HPDE6-E6E7 (cell line): ENCODE measurements around the gene CAMKK1.
"Not testable (repeated sequence)": the region's sequence is repeated elsewhere in the genome, so short reads cannot be mapped to it uniquely, and the experiment has no call there.

Experiments
- DNase-seq: peaks from one replicate; pipeline ENCODE4 v3.0.0; 2011; ENCODE audit warnings: missing footprints; ENCODE audit errors: extremely low spot score

The CAMKK1 gene

GRCh38 chr17:3846437-3847164, 46.3 kb downstream of the CAMKK1 start:
- no peak for DNase-seq

- peak; percentile 94 for DNase-seq
Measured at GRCh38 chr17:3845621-3846436, 47.0 kb downstream of the CAMKK1 start, which contains the start of gene NCBP3. Gene NCBP3, minus strand, starts transcription at chr17:3846246. Its CDS starts 23 bp downstream, at chr17:3846223.

- no peak for DNase-seq
Measured at GRCh38 chr17:3845291-3845620, 47.6 kb downstream of the CAMKK1 start.

- not testable (repeated sequence) for DNase-seq
Measured at GRCh38 chr17:3844556-3844955, 48.3 kb downstream of the CAMKK1 start.

- DNase-seq = peak; percentile 67
Measured at GRCh38 chr17:3843935-3844516, 48.8 kb downstream of the CAMKK1 start.

GRCh38 chr17:3838206-3838605, 54.6 kb downstream of the CAMKK1 start:
- peak; percentile 10 for DNase-seq

- DNase-seq = no peak
Measured at GRCh38 chr17:3836551-3836950, 56.3 kb downstream of the CAMKK1 start.

GRCh38 chr17:3835410-3836229, 57.2 kb downstream of the CAMKK1 start:
- no peak for DNase-seq

- no peak for DNase-seq
Measured at GRCh38 chr17:3834811-3835210, 58.0 kb downstream of the CAMKK1 start.

GRCh38 chr17:3828852-3829232, 64.0 kb downstream of the CAMKK1 start:
- no peak for DNase-seq

- DNase-seq = no peak
Measured at GRCh38 chr17:3828151-3828851, 64.6 kb downstream of the CAMKK1 start.

GRCh38 chr17:3827124-3827773, 65.6 kb downstream of the CAMKK1 start:
- DNase-seq = peak; percentile 20

- no peak for DNase-seq
Measured at GRCh38 chr17:3826191-3826590, 66.7 kb downstream of the CAMKK1 start.

- no peak for DNase-seq
Measured at GRCh38 chr17:3821101-3821500, 71.8 kb downstream of the CAMKK1 start.

GRCh38 chr17:3818786-3819185, 74.1 kb downstream of the CAMKK1 start:
- no peak for DNase-seq

GRCh38 chr17:3817851-3818605, 74.8 kb downstream of the CAMKK1 start:
- no peak for DNase-seq

GRCh38 chr17:3815925-3816324, 76.9 kb downstream of the CAMKK1 start:
- no peak for DNase-seq

- no peak for DNase-seq
Measured at GRCh38 chr17:3815122-3815521, 77.7 kb downstream of the CAMKK1 start.

- DNase-seq = no peak
Measured at GRCh38 chr17:3814361-3814760, 78.5 kb downstream of the CAMKK1 start.

GRCh38 chr17:3813171-3813570, 79.7 kb downstream of the CAMKK1 start:
- no peak for DNase-seq
